HCT116 (cell line): ENCODE measurements around the gene WFDC1. TPM values are rescaled to one million over a fixed set of nuclear protein-coding genes. Genes with fewer than 3 reads are reported as not detected.

Source experiments
- ATAC-seq: fragments of 200-7000 bp; cut with Tn5 transposase; 2 replicates; pipeline ENCODE4 v1.9.1; 2020; ENCODE audit warnings: mild to moderate bottlenecking, moderate library complexity
- BruUV-seq: library from RNA; stranded (reverse); fragments of 400-500 nt; replicated peaks from 2 replicates; lab custom pipeline; 2021; lab: Mats Ljungman, UMichigan
- CTCF ChIA-PET: fragments of 300-600 bp; sonication (Branson Sonifier 250); formaldehyde crosslinking; loops from one replicate; lab custom pipeline; 2021; ENCODE audit warnings: antibody characterized with exemption; lab: Charles Lee
- POLR2A ChIA-PET: fragments of 300-600, 350-600 bp; sonication (Branson Sonifier 250); formaldehyde crosslinking; loops from one replicate; lab custom pipeline; 2021; ENCODE audit warnings: antibody characterized with exemption; lab: Charles Lee
- RAD21 ChIA-PET, 2 experiments: fragments of 300-600 bp; sonication (Branson Sonifier 250); formaldehyde crosslinking; loops; one replicate each; lab custom pipeline; 2023; ENCODE audit warnings: low total read pairs in 2 of 2; ENCODE audit not compliant: uncharacterized antibody in 2 of 2, unreplicated experiment in 2 of 2, low non-redundant PET in 1 of 2; lab: Charles Lee
- DNase-seq: peaks from one replicate; pipeline ENCODE4 v3.0.0-alpha.2; 2010; ENCODE audit warnings: low read depth, low spot score
- H2AFZ ChIP-seq: fragments of 200-600 bp; shearing (Covaris generic), sonication (generic); 2 replicates; pipeline ENCODE4 v1.6.1; 2017; ENCODE audit warnings: low read depth, mixed run types, mixed read lengths, antibody characterized with exemption, low read length; ENCODE audit not compliant: poor library complexity, severe bottlenecking
- H3K27ac ChIP-seq: 2 replicates; pipeline ENCODE4 v1.5.1; 2012; ENCODE audit warnings: low read depth, low read length
- H3K27me3 ChIP-seq: fragments of 200-600 bp; sonication (generic); 2 replicates; pipeline ENCODE4 v1.6.1; 2016; ENCODE audit warnings: mixed run types, low read length, mixed read lengths; ENCODE audit not compliant: insufficient read depth
- H3K36me3 ChIP-seq, 2 experiments: fragments of 200-500 bp in 1 of 2; fragments of 200-600 bp in 1 of 2; sonication (Bioruptor generic) in 1 of 2; sonication (generic) in 1 of 2; 2 replicates each; pipeline versions ENCODE4 v1.5.1 to v1.6.1; 2014 to 2016; ENCODE audit warnings: low read length in 2 of 2, inconsistent platforms in 1 of 2, mixed read lengths in 1 of 2, mixed run types in 1 of 2; ENCODE audit not compliant: insufficient read depth in 2 of 2, control insufficient read depth in 1 of 2
- H3K4me1 ChIP-seq, 2 experiments: fragments of 200-600 bp in 1 of 2; sonication (generic) in 1 of 2; 2 replicates each; pipeline versions ENCODE4 v1.5.1 to v1.6.1; 2012 to 2017; ENCODE audit warnings: low read length in 2 of 2, inconsistent platforms in 1 of 2, mild to moderate bottlenecking in 1 of 2, mixed read lengths in 1 of 2, mixed run types in 1 of 2, moderate library complexity in 1 of 2; ENCODE audit not compliant: insufficient read depth in 2 of 2, control insufficient read depth in 1 of 2
- H3K4me2 ChIP-seq: fragments of 200-600 bp; sonication (generic); 2 replicates; pipeline ENCODE4 v1.6.1; 2017; ENCODE audit warnings: mixed run types, low read length, mixed read lengths
- H3K4me3 ChIP-seq, 2 experiments: fragments of 200-600 bp in 1 of 2; sonication (generic) in 1 of 2; replicated peaks in 1 of 2; 2 replicates each; pipeline ENCODE4 v1.5.1; 2011 to 2016; ENCODE audit warnings: low read length in 2 of 2, control low read depth in 1 of 2, low read depth in 1 of 2, mild to moderate bottlenecking in 1 of 2, mixed read lengths in 1 of 2, mixed run types in 1 of 2
- H3K79me2 ChIP-seq: fragments of 200-600 bp; sonication (generic); 2 replicates; pipeline ENCODE4 v1.6.1; 2017; ENCODE audit warnings: mild to moderate bottlenecking, mixed run types, low read length, moderate library complexity, mixed read lengths; ENCODE audit not compliant: insufficient read depth
- H3K9ac ChIP-seq: fragments of 200-600 bp; sonication (generic); 2 replicates; pipeline ENCODE4 v1.6.1; 2016; ENCODE audit warnings: low read length, mixed read lengths
- H3K9me2 ChIP-seq: fragments of 200-600 bp; sonication (generic), shearing (Covaris generic); 2 replicates; pipeline ENCODE4 v1.6.1; 2017; ENCODE audit warnings: mixed run types, mild to moderate bottlenecking, moderate library complexity; ENCODE audit not compliant: insufficient read depth
- H3K9me3 ChIP-seq, 2 experiments: fragments of 200-500 bp in 1 of 2; fragments of 200-600 bp in 1 of 2; sonication (Bioruptor generic) in 1 of 2; sonication (generic) in 1 of 2; 2 replicates each; pipeline ENCODE4 v1.6.1; 2014 to 2017; ENCODE audit warnings: low read length in 2 of 2, mixed read lengths in 2 of 2, inconsistent platforms in 1 of 2, low read depth in 1 of 2, mild to moderate bottlenecking in 1 of 2, mixed run types in 1 of 2, moderate library complexity in 1 of 2; ENCODE audit not compliant: control insufficient read depth in 1 of 2, insufficient read depth in 1 of 2
- H4K20me1 ChIP-seq: fragments of 200-600 bp; sonication (generic), shearing (Covaris generic); 2 replicates; pipeline ENCODE4 v1.6.1; 2017; ENCODE audit warnings: mixed run types, mild to moderate bottlenecking, moderate library complexity; ENCODE audit not compliant: insufficient read depth
- CBX3 ChIP-seq: IDR thresholded peaks from 2 replicates; pipeline ENCODE4 v1.6.1; 2012; ENCODE audit warnings: low read depth
- EGR1 ChIP-seq: IDR thresholded peaks from 2 replicates; pipeline ENCODE4 v1.6.1; 2012; ENCODE audit warnings: low read depth
- EZH2phosphoT487 ChIP-seq: fragments of 200-600 bp; IDR thresholded peaks from 2 replicates; pipeline ENCODE4 v1.6.1; 2018; ENCODE audit warnings: antibody characterized with exemption, borderline replicate concordance
- FOSL1 ChIP-seq: IDR thresholded peaks from 2 replicates; pipeline ENCODE4 v1.6.1; 2012; ENCODE audit warnings: low read depth
- JUND ChIP-seq: IDR thresholded peaks from 2 replicates; pipeline ENCODE4 v1.6.1; 2012
- POLR2A ChIP-seq: IDR thresholded peaks from 2 replicates; pipeline ENCODE4 v1.7.0; 2011; ENCODE audit warnings: borderline replicate concordance; ENCODE audit not compliant: insufficient read depth, insufficient read length; ENCODE audit errors: extremely low read depth
- POLR2AphosphoS5 ChIP-seq: IDR thresholded peaks from 2 replicates; pipeline ENCODE4 v1.6.1; 2011; ENCODE audit warnings: mild to moderate bottlenecking, low read depth, low read length, moderate library complexity
- SRF ChIP-seq: IDR thresholded peaks from 2 replicates; pipeline ENCODE4 v1.6.1; 2012; ENCODE audit warnings: low read depth
- TCF7L2 ChIP-seq: IDR thresholded peaks from 2 replicates; pipeline ENCODE4 v1.7.0; 2011; ENCODE audit warnings: borderline replicate concordance, inconsistent platforms; ENCODE audit not compliant: insufficient read depth, insufficient read length; ENCODE audit errors: extremely low read depth
- YY1 ChIP-seq: IDR thresholded peaks from 2 replicates; pipeline ENCODE4 v1.6.1; 2011; ENCODE audit warnings: low read length, low read depth, moderate library complexity, mild to moderate bottlenecking; ENCODE audit not compliant: insufficient replicate concordance; ENCODE audit errors: extremely low read depth
- ZFX ChIP-seq: fragments of 450-650 bp; IDR thresholded peaks from 2 replicates; pipeline ENCODE4 v1.6.1; 2017
- ZNF274 ChIP-seq: fragments of 200-500 bp; sonication (Bioruptor generic); IDR thresholded peaks from 2 replicates; pipeline ENCODE4 v1.6.1; 2014; ENCODE audit warnings: mild to moderate bottlenecking, low read depth, low read length, inconsistent platforms
- intact Hi-C: fragments of 100-400 bp; cut with micrococcal nuclease; formaldehyde crosslinking; loops from 2 replicates; pipeline ENCODE4 v1.10.0; 2022
- total RNA-seq: library from RNA; stranded (reverse); gene quantifications from one replicate; pipeline ENCODE4 v1.2.1, GENCODE V29; 2021; ENCODE audit not compliant: unreplicated experiment
- TF ChIP-seq, protein P1 (sequence below): IDR thresholded peaks from 2 replicates; pipeline ENCODE4 v1.6.1; 2012
- TF ChIP-seq, protein P2 (sequence below), 3 experiments: fragments of 200-600 bp in 1 of 3; sonication (generic) in 1 of 3; IDR thresholded peaks in 2 of 3; conservative IDR thresholded peaks in 1 of 3; 2 replicates each; pipeline ENCODE4 v1.5.1; 2012 to 2017; ENCODE audit warnings: low read depth in 2 of 3, low read length in 2 of 3, antibody characterized with exemption in 1 of 3, borderline replicate concordance in 1 of 3, control low read depth in 1 of 3, mild to moderate bottlenecking in 1 of 3, mixed read lengths in 1 of 3, mixed run types in 1 of 3, moderate library complexity in 1 of 3; ENCODE audit not compliant: insufficient read depth in 1 of 3
- TF ChIP-seq, protein P3 (sequence below): IDR thresholded peaks from 2 replicates; pipeline ENCODE4 v1.6.1; 2012; ENCODE audit warnings: low read depth
- TF ChIP-seq, protein P4 (sequence below): IDR thresholded peaks from 2 replicates; pipeline ENCODE4 v1.6.1; 2012

Gene WFDC1
- total RNA-seq, 1 experiment from 2014 or later: 0.42 TPM

DNA sequence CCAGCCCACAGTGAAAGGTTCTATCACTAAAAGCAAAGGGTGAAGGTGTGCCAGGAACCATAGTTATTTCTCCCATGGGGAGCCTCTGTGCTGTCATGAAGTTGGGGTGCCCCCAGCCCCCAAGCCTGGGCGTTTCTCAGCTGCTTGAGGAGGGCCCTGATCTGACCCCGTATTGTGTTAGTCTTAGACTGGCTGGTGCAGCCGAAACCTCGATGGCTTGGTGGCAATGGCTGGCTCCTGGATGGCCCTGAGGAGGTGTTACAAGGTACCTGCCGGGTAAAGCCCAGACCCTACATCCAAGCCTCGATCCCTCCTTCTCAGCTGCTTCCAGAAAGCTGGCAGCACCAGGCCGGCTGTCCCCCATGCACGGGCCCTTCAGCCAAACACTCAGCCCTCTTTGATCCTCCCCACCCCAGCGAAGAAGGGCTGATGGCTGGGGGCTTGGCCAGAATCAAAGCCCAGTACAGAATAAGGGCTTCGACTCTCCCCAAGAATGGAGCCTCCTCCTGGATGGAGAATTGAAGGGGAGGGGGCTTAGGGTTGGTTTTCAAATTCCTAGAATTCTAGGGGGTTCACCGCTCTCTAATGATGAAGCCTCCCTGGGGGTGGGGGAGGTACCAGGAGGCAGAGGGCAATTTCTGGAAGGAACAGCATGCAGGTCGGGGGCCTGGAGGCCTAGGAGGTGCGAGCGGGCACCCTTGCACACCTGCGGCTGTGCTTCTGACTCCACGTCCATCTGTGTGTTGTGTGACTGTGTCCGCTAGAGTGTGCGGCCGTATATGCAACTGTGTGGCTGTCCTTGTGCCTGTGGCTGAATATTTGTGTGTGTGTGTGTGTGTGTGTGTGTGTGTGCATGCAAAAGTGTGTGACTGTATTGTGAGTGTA, 23.7 kb downstream of the WFDC1 start:
- ATAC-seq: no peak

More for the DNA sequence above, 23.7 kb downstream of the WFDC1 start:
- H3K4me2 ChIP-seq: no peak overlapping the region
- no peak overlapping the region for H2AFZ ChIP-seq
- BruUV-seq: no TSS peak
- POLR2A ChIA-PET: no interaction called here
- H3K9ac ChIP-seq: no peak overlapping the region
- RAD21 ChIA-PET: no interaction called here
- no peak for DNase-seq
- H3K27me3 ChIP-seq: peaks cover 20% of the 10 kb centered on the region; the same call in 1 of the 2 replicates
- TF ChIP-seq POLR2AphosphoS5 (no peak), YY1 (no peak), EGR1 (no peak), POLR2A (no peak), SRF (no peak), ZFX (no peak), FOSL1 (no peak), TCF7L2 (no peak), CBX3 (no peak), JUND (no peak), EZH2phosphoT487 (no peak), ZNF274 (no peak)
- TF ChIP-seq, protein P1, sequence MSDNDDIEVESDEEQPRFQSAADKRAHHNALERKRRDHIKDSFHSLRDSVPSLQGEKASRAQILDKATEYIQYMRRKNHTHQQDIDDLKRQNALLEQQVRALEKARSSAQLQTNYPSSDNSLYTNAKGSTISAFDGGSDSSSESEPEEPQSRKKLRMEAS: no peak
- TF ChIP-seq, protein P2, sequence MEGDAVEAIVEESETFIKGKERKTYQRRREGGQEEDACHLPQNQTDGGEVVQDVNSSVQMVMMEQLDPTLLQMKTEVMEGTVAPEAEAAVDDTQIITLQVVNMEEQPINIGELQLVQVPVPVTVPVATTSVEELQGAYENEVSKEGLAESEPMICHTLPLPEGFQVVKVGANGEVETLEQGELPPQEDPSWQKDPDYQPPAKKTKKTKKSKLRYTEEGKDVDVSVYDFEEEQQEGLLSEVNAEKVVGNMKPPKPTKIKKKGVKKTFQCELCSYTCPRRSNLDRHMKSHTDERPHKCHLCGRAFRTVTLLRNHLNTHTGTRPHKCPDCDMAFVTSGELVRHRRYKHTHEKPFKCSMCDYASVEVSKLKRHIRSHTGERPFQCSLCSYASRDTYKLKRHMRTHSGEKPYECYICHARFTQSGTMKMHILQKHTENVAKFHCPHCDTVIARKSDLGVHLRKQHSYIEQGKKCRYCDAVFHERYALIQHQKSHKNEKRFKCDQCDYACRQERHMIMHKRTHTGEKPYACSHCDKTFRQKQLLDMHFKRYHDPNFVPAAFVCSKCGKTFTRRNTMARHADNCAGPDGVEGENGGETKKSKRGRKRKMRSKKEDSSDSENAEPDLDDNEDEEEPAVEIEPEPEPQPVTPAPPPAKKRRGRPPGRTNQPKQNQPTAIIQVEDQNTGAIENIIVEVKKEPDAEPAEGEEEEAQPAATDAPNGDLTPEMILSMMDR (IDR thresholded peaks at IDR 0.05 in 2 of 3, conservative IDR thresholded peaks at IDR 0.05 in 1 of 3; ENCODE audit: borderline replicate concordance in 1 of 3, insufficient read depth in 1 of 3, low read depth in 2 of 3, low read length in 2 of 3): no peak
- TF ChIP-seq, protein P3, sequence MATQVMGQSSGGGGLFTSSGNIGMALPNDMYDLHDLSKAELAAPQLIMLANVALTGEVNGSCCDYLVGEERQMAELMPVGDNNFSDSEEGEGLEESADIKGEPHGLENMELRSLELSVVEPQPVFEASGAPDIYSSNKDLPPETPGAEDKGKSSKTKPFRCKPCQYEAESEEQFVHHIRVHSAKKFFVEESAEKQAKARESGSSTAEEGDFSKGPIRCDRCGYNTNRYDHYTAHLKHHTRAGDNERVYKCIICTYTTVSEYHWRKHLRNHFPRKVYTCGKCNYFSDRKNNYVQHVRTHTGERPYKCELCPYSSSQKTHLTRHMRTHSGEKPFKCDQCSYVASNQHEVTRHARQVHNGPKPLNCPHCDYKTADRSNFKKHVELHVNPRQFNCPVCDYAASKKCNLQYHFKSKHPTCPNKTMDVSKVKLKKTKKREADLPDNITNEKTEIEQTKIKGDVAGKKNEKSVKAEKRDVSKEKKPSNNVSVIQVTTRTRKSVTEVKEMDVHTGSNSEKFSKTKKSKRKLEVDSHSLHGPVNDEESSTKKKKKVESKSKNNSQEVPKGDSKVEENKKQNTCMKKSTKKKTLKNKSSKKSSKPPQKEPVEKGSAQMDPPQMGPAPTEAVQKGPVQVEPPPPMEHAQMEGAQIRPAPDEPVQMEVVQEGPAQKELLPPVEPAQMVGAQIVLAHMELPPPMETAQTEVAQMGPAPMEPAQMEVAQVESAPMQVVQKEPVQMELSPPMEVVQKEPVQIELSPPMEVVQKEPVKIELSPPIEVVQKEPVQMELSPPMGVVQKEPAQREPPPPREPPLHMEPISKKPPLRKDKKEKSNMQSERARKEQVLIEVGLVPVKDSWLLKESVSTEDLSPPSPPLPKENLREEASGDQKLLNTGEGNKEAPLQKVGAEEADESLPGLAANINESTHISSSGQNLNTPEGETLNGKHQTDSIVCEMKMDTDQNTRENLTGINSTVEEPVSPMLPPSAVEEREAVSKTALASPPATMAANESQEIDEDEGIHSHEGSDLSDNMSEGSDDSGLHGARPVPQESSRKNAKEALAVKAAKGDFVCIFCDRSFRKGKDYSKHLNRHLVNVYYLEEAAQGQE: no peak
- TF ChIP-seq, protein P4, sequence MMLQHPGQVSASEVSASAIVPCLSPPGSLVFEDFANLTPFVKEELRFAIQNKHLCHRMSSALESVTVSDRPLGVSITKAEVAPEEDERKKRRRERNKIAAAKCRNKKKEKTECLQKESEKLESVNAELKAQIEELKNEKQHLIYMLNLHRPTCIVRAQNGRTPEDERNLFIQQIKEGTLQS: no peak
- H3K4me1 ChIP-seq: peaks cover 0 to 3% of the 10 kb centered on the region in 2 experiments; a peak in 1 of 4 replicates
- H3K27ac ChIP-seq: no peak overlapping the region
- H3K4me3 ChIP-seq: no peak overlapping the region
- CTCF ChIA-PET: no interaction called here
- intact Hi-C loops: no loop called here
- H3K36me3 ChIP-seq: no peaks in the 10 kb centered on the region
- H3K9me3 ChIP-seq: peaks cover 0 to 8% of the 10 kb centered on the region in 2 experiments; a peak in 1 of 4 replicates
- no peaks in the 10 kb centered on the region for H3K79me2 ChIP-seq
- no peaks in the 10 kb centered on the region for H3K9me2 ChIP-seq
- no peaks in the 10 kb centered on the region for H4K20me1 ChIP-seq
